HFF-Myc (cell line): ENCODE results near the gene ARHGEF4.
A peak's percentile ranks its signal among the peaks of the same experiment; 100 is the strongest.

Experiments used
- DNase-seq: peaks from one replicate; pipeline ENCODE4 v3.0.0-alpha.2; 2011; ENCODE audit warnings: low read depth; ENCODE audit errors: extremely low read depth
- H3K4me3 ChIP-seq: replicated peaks from 2 replicates; pipeline ENCODE4 v1.5.1; 2011; ENCODE audit warnings: low read depth, mild to moderate bottlenecking, control low read depth, low read length
- CTCF ChIP-seq: IDR thresholded peaks from 2 replicates; pipeline ENCODE4 v1.5.1; 2012; ENCODE audit warnings: mild to moderate bottlenecking, low read depth, low read length, control low read depth; ENCODE audit errors: missing control alignments

ARHGEF4 gene

GRCh38 chr2:130836501-130837174 is at the start of gene ARHGEF4:
Gene ARHGEF4 (plus strand): TSS chr2:130836914. CDS start chr2:130836954, 40 bp downstream.
- TF ChIP-seq CTCF: no peak
- H3K4me3 ChIP-seq: peak within 1 kb of the TSS; percentile 20; the same call in 1 of the 2 replicates
- DNase-seq: no peak

- TF ChIP-seq CTCF: no peak
- DNase-seq: no peak
- no peak overlapping the region for H3K4me3 ChIP-seq
Observed at GRCh38 chr2:130787841-130788240, 48.9 kb upstream of the ARHGEF4 start.

- no peak for DNase-seq
Observed at GRCh38 chr2:130790312-130790711, 46.4 kb upstream of the ARHGEF4 start.

GRCh38 chr2:130790804-130791616 is 45.7 kb upstream of the ARHGEF4 start:
- no peak for DNase-seq
- H3K4me3 ChIP-seq: no peak overlapping the region
- TF ChIP-seq CTCF: no peak

More at GRCh38 chr2:130790312-130790711, 46.4 kb upstream of the ARHGEF4 start:
- no peak for TF ChIP-seq CTCF
- no peak overlapping the region for H3K4me3 ChIP-seq

- H3K4me3 ChIP-seq: no peak overlapping the region
- TF ChIP-seq CTCF: no peak
- DNase-seq: no peak
Observed at GRCh38 chr2:130791617-130791939, 45.1 kb upstream of the ARHGEF4 start.

GRCh38 chr2:130795431-130795830 is 41.3 kb upstream of the ARHGEF4 start:
- no peak for TF ChIP-seq CTCF
- no peak overlapping the region for H3K4me3 ChIP-seq
- DNase-seq: no peak
